Vagina (tissue), 2 donors: ENCODE data around the gene UBA3.

Source experiments
- POLR2AphosphoS5 ChIP-seq, 2 donors: sonication (generic); formaldehyde crosslinking; IDR thresholded peaks; one replicate each; pipeline ENCODE4 v1.9.0; 2017; ENCODE audit warnings: antibody characterized with exemption in 2 of 2, mild to moderate bottlenecking in 2 of 2, low read depth in 1 of 2; ENCODE audit not compliant: insufficient read depth in 1 of 2
- TF ChIP-seq, protein P1 (sequence below), 3 experiments: fragments of 450-650 bp in 2 of 3; fragments of 200-600 bp in 1 of 3; sonication (generic) in 1 of 3; IDR thresholded peaks; one replicate each; pipeline ENCODE4 v1.5.1; 2017 to 2019; ENCODE audit warnings: antibody characterized with exemption in 3 of 3, mild to moderate bottlenecking in 2 of 3, moderate library complexity in 2 of 3

DNA sequence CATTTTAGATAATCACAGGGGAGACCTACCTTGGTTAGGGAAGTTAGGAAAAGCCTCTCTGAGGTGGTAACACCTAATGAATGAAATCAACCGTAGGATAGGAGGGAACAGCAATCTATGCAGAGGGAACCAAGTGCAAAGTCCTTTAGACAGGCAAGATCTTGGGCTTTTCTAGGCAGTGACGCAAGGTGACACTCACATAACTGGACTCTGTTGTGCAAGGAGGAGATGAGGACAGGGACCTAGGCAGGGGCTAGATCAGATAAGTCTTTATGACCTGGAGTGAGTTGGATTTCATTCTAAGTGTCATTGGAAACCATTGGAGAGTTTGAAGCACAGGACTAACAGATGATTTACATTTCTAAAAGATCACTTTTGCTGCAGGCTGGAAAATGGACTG is 46.8 kb upstream of the UBA3 start:
- TF ChIP-seq, protein P1, sequence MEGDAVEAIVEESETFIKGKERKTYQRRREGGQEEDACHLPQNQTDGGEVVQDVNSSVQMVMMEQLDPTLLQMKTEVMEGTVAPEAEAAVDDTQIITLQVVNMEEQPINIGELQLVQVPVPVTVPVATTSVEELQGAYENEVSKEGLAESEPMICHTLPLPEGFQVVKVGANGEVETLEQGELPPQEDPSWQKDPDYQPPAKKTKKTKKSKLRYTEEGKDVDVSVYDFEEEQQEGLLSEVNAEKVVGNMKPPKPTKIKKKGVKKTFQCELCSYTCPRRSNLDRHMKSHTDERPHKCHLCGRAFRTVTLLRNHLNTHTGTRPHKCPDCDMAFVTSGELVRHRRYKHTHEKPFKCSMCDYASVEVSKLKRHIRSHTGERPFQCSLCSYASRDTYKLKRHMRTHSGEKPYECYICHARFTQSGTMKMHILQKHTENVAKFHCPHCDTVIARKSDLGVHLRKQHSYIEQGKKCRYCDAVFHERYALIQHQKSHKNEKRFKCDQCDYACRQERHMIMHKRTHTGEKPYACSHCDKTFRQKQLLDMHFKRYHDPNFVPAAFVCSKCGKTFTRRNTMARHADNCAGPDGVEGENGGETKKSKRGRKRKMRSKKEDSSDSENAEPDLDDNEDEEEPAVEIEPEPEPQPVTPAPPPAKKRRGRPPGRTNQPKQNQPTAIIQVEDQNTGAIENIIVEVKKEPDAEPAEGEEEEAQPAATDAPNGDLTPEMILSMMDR (IDR thresholded peaks at IDR 0.05): no peak
- no peak for TF ChIP-seq POLR2AphosphoS5 (IDR thresholded peaks at IDR 0.05; ENCODE audit: insufficient read depth in 1 of 2, low read depth in 1 of 2)
